ENCODE data around the gene CD79A. TPM values are rescaled to one million over a fixed set of nuclear protein-coding genes. Genes with fewer than 3 reads are reported as not detected.

Gene CD79A
- total RNA-seq, 4 donors from 2014 or later: 0.72 to 1.8 TPM; not detected in 2

GRCh38 chr19:41915021-41915775 lies 38.1 kb downstream of the CD79A start:
- DNase-seq (ENCODE audit: low spot score) (no peak), ATAC-seq (ENCODE audit: low FRiP score) (no peak)
- TF ChIP-seq CTCF (IDR thresholded peaks at IDR 0.05): no peak

- no peak for DNase-seq (ENCODE audit: low spot score)
- no peak for ATAC-seq (ENCODE audit: low FRiP score)
- TF ChIP-seq CTCF (IDR thresholded peaks at IDR 0.05): no peak
Measured at GRCh38 chr19:41915776-41916414, 38.8 kb downstream of the CD79A start.

- ATAC-seq (ENCODE audit: low FRiP score): no peak
- no peak for TF ChIP-seq CTCF (IDR thresholded peaks at IDR 0.05)
Measured at GRCh38 chr19:41917676-41918075, 40.6 kb downstream of the CD79A start.

GRCh38 chr19:41918095-41918494 lies 41.0 kb downstream of the CD79A start:
- no peak for ATAC-seq (ENCODE audit: low FRiP score)
- DNase-seq (ENCODE audit: low spot score): no peak
- TF ChIP-seq CTCF (IDR thresholded peaks at IDR 0.05): no peak

More at GRCh38 chr19:41917676-41918075, 40.6 kb downstream of the CD79A start:
- no peak for DNase-seq (ENCODE audit: low spot score)

GRCh38 chr19:41918653-41919244 lies 41.7 kb downstream of the CD79A start:
- no peak for DNase-seq (ENCODE audit: low spot score)
- no peak for ATAC-seq (ENCODE audit: low FRiP score)
- TF ChIP-seq CTCF (IDR thresholded peaks at IDR 0.05): no peak

- DNase-seq (ENCODE audit: low spot score) (no peak), ATAC-seq (ENCODE audit: low FRiP score) (no peak)
- no peak for TF ChIP-seq CTCF (IDR thresholded peaks at IDR 0.05)
Measured at GRCh38 chr19:41919948-41920712, 43.1 kb downstream of the CD79A start.
